GM12891 (cell line): ENCODE data around the gene MSRB1.
"Not testable (repeated sequence)": the region's sequence is repeated elsewhere in the genome, so short reads cannot be mapped to it uniquely, and the experiment has no call there.

Experiments used
- DNase-seq: peaks from one replicate; pipeline ENCODE4 v3.0.0; 2011; ENCODE audit warnings: low spot score; ENCODE audit not compliant: insufficient read length
- FAIRE-seq: peaks from 2 replicates; lab custom pipeline; 2011; peaks lifted over from hg19 to GRCh38; lab: Jason Lieb, UNC
- PAX5 ChIP-seq: IDR thresholded peaks from 2 replicates; pipeline ENCODE4 v1.6.1; 2011; ENCODE audit warnings: low read length, moderate library complexity, mild to moderate bottlenecking; ENCODE audit not compliant: insufficient read depth, severe bottlenecking
- POLR2A ChIP-seq: IDR thresholded peaks from 2 replicates; pipeline ENCODE4 v1.6.1; 2011; ENCODE audit warnings: low read depth, low read length, control low read depth
- POLR2AphosphoS5 ChIP-seq: IDR thresholded peaks from 2 replicates; pipeline ENCODE4 v1.6.1; 2011; ENCODE audit warnings: low read depth, low read length, control low read depth
- POU2F2 ChIP-seq: IDR thresholded peaks from 2 replicates; pipeline ENCODE4 v1.6.1; 2011; ENCODE audit warnings: low read depth, mild to moderate bottlenecking, control low read depth, low read length, moderate library complexity
- SPI1 ChIP-seq: IDR thresholded peaks from 2 replicates; pipeline ENCODE4 v1.6.1; 2011; ENCODE audit warnings: low read depth, low read length, control low read depth
- TAF1 ChIP-seq: IDR thresholded peaks from 2 replicates; pipeline ENCODE4 v1.6.1; 2011; ENCODE audit warnings: low read depth, low read length, control low read depth

Gene MSRB1

DNA sequence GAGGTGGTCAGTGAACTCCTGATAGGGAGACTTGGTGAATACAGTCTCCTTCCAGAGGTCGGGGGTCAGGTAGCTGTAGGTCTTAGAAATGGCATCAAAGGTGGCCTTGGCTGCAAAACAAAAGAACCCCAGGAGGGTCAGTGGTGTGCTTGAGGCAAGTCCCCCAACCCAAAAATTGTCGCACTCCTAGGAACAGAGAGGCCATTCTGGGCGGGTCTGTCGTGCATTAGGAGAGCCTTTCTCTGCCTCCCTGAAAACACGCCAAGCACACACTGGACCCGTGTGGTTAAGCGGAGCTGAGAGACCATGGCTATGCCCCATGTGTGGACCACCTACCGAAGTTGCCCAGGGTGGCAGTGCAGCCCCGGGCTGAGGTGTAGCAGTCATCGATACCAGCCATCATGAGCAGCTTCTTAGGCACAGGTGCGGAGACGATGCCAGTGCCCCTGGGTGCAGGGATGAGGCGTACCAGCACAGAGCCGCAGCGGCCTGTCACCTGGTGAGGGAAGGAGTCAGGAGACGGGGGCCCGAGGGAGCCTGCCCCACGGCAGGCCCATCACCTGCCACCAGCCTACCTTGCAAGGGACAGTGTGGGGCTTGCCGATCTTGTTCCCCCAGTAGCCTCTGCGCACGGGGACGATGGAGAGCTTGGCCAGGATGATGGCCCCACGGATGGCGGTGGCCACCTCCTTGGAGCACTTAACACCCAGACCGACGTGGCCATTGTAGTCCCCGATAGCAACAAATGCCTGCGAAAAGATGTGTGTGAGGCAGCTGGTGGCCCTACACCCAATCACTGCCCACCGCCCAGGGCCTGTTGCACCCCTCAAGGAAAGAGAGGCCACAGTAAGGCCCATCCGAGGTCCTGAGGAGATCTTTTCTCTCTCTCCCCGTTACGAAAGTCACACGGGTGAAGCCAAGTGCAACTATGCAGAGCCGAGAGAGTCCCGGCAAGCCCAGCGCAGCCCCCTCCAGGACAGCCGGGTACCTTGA lies 19.5 kb upstream of the MSRB1 start:
- TF ChIP-seq POLR2AphosphoS5 (0 out of 2 replicates have a peak, but pooled peaks have one; percentile 46), POLR2A (peak; percentile 69; the same call in 1 of the 2 replicates)
- DNase-seq, FAIRE-seq: not testable (repeated sequence)

GRCh38 chr16:1961651-1962067 lies 18.7 kb upstream of the MSRB1 start:
- DNase-seq = no peak
- FAIRE-seq = no peak
- TF ChIP-seq POU2F2 = no peak

- TF ChIP-seq POLR2AphosphoS5 = peak; percentile 98
- TF ChIP-seq POU2F2 = peak; percentile 93
- no peak; the same call in none of the 2 replicates for TF ChIP-seq TAF1
- TF ChIP-seq POLR2A = peak; percentile 97
- FAIRE-seq (peak; percentile 64), DNase-seq (no peak)
Observed at GRCh38 chr16:1960665-1961630, 17.9 kb upstream of the MSRB1 start.

GRCh38 chr16:1959269-1960039 lies 16.5 kb upstream of the MSRB1 start, which contains the start of gene NDUFB10:
Gene NDUFB10 (plus strand): TSS chr16:1959538. CDS start chr16:1959625, 87 bp downstream.
- peak; percentile 97 for FAIRE-seq

DNA sequence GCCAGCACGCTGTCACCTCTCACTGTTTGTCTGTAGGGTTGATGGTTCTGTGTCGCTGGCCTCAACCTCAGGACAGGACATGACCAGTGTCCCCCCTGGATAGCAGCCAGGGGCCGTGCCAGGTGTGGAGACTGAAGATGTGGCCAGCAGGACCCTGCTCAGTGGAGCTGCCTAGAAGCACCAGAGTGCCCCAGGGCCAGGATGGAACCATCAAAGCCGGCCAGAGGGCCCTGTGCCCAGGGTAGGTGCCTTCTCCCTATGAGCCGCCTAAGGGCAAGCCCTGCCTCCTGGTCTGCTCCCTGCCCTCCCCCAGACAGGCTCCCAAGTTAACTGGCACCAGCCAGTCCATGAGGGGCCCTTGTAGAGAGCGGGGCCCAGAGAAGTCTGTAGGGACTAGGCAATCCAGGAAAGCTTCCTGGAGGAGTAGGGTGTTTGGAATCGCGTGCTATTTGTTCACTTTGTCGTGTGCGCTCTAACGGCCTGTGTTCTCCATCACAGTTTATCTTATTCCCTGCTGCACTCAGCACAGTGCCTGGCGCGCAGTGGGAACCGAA lies 15.8 kb upstream of the MSRB1 start:
- TF ChIP-seq POLR2AphosphoS5 (no peak), SPI1 (no peak), POU2F2 (no peak), POLR2A (no peak), TAF1 (no peak), PAX5 (no peak)
- FAIRE-seq (no peak), DNase-seq (no peak)

More at GRCh38 chr16:1959269-1960039, 16.5 kb upstream of the MSRB1 start, which contains the start of gene NDUFB10:
- peak; percentile 94 for DNase-seq
- TF ChIP-seq TAF1 (peak; percentile 47; the same call in 1 of the 2 replicates), SPI1 (no peak), POU2F2 (no peak), POLR2A (peak; percentile 69; the same call in 1 of the 2 replicates), POLR2AphosphoS5 (peak; percentile 84), PAX5 (no peak)

GRCh38 chr16:1958143-1958491 lies 15.1 kb upstream of the MSRB1 start:
- not testable (repeated sequence) for DNase-seq, FAIRE-seq

GRCh38 chr16:1957434-1958142 lies 14.6 kb upstream of the MSRB1 start:
- not testable (repeated sequence) for DNase-seq, FAIRE-seq

GRCh38 chr16:1953734-1954133 lies 10.7 kb upstream of the MSRB1 start:
- no peak for FAIRE-seq
- TF ChIP-seq PAX5 = no peak
- TF ChIP-seq SPI1 = no peak
- TF ChIP-seq TAF1 = no peak
- no peak for TF ChIP-seq POU2F2
- TF ChIP-seq POLR2AphosphoS5 = no peak
- no peak for TF ChIP-seq POLR2A
- DNase-seq = no peak

DNA sequence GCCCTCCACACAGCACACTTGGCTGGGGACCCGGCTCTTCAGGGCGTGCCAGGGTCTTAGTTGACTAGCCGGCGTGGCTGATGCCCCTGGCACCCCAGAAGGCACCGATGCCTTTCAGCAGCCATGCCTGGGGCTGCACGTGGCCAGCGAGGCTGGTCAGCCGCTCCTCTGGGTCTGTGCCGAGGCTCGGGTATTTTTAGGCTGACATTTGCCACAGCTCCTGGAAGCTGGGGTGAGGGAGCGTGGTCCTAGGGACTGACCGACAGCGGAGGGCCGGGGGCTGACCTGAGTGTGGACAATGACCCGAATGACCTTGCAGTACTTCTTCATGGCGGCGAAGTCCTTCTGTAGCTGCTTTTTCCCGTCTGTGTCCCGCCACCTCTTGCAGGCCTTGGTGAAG lies 7.6 kb upstream of the MSRB1 start:
- no peak for DNase-seq
- TF ChIP-seq POLR2A = no peak
- TF ChIP-seq POU2F2 = no peak
- no peak for TF ChIP-seq SPI1
- TF ChIP-seq POLR2AphosphoS5 = no peak
- TF ChIP-seq PAX5 = no peak
- no peak for TF ChIP-seq TAF1
- no peak for FAIRE-seq
